ENCODE measurements around the gene CCDC178.
"Not testable (repeated sequence)": the region's sequence is repeated elsewhere in the genome, so short reads cannot be mapped to it uniquely, and the experiment has no call there.

Gene CCDC178

DNA sequence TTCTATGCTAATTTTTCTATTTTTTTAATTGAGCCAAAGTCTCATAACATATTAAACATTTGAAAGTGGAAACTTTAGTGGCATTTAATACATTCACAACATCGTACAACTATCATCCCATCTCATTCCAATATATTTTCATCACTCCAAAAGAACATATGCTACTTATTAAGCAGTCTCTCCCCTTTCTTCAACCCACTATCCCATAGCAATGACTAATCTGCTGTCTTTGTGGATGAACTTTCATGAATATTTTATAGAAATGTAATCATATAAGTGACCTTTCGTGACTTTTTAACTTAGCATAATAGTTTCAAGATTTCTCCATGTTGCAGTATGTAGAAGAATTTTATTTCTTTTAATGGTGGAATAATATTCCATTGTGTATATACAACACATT lies 90.3 kb downstream of the CCDC178 start:
- Histone ChIP-seq H3K9ac (ENCODE audit: low read length) (no peak overlapping the region), H3K79me1 (ENCODE audit: low read length) (no peaks in the 10 kb centered on the region)

DNA sequence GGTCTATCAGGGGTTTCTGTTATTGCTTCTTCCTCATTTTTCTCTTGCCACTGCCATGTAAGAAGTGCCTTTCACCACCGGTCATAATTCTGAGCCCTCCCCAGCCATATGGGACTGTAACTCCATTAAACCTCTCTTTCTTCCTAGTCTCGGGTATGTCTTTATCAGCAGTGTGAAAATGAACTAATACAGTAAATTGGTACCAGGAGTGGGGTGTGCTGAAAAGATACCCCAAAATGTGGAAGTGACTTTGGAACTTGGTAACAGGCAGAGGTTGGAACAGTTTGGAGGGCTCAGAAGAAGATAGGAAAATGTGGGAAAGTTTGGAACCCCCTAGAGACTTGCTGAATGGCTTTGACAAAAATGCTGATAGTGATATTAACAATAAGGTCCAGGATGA lies 100.8 kb downstream of the CCDC178 start:
- H3K4me3 ChIP-seq (ENCODE audit: low read length); H3K27me3 ChIP-seq (ENCODE audit: insufficient read depth, low read length, poor library complexity); H3K23ac ChIP-seq (ENCODE audit: low read length); H4K8ac ChIP-seq (ENCODE audit: low read depth, low read length); H3K79me1 ChIP-seq (ENCODE audit: low read length); H3K4me1 ChIP-seq (ENCODE audit: control insufficient read depth, low read depth, low read length); H2BK5ac ChIP-seq (ENCODE audit: low read length); H4K5ac ChIP-seq (ENCODE audit: low read length); H3K9ac ChIP-seq (ENCODE audit: low read length); H3K27ac ChIP-seq (ENCODE audit: low read depth, low read length); H3K4me2 ChIP-seq (ENCODE audit: low read length); H3K18ac ChIP-seq (ENCODE audit: low read length); H3K56ac ChIP-seq (ENCODE audit: low read length); H2AK5ac ChIP-seq (ENCODE audit: low read length); H3K36me3 ChIP-seq (ENCODE audit: control insufficient read depth, insufficient read depth, low read length); H3K4ac ChIP-seq (ENCODE audit: low read depth, low read length); DNase-seq; H2BK120ac ChIP-seq (ENCODE audit: low read depth, low read length); H3K79me2 ChIP-seq (ENCODE audit: control insufficient read depth, insufficient read depth, low read length); H2BK15ac ChIP-seq (replicated peaks; ENCODE audit: low read depth): not testable (repeated sequence)
- no CpG with 5 or more reads among the region's 2 CpGs for WGBS (ENCODE audit: extremely low coverage, insufficient coverage, low lambda C conversion rate)

More for the DNA sequence above, 90.3 kb downstream of the CCDC178 start:
- Histone ChIP-seq H3K23ac (ENCODE audit: low read length) (no peak overlapping the region), H3K36me3 (ENCODE audit: control insufficient read depth, insufficient read depth, low read length) (no peaks in the 10 kb centered on the region), H2BK15ac (replicated peaks; ENCODE audit: low read depth) (no peak overlapping the region), H3K4me1 (ENCODE audit: control insufficient read depth, low read depth, low read length) (no peaks in the 10 kb centered on the region), H3K27ac (ENCODE audit: low read depth, low read length) (no peak overlapping the region), H4K5ac (ENCODE audit: low read length) (no peak overlapping the region), H3K27me3 (ENCODE audit: insufficient read depth, low read length, poor library complexity) (no peaks in the 10 kb centered on the region), H2AK5ac (ENCODE audit: low read length) (no peak overlapping the region), H3K4me2 (ENCODE audit: low read length) (no peak overlapping the region), H2BK120ac (ENCODE audit: low read depth, low read length) (no peak overlapping the region), H4K8ac (ENCODE audit: low read depth, low read length) (no peak overlapping the region), H3K4me3 (ENCODE audit: low read length) (no peak overlapping the region), H3K4ac (ENCODE audit: low read depth, low read length) (no peak overlapping the region), H3K79me2 (ENCODE audit: control insufficient read depth, insufficient read depth, low read length) (no peaks in the 10 kb centered on the region), H3K18ac (ENCODE audit: low read length) (no peak overlapping the region), H3K56ac (ENCODE audit: low read length) (no peak overlapping the region), H2BK5ac (ENCODE audit: low read length) (no peak overlapping the region)
- WGBS (ENCODE audit: extremely low coverage, insufficient coverage, low lambda C conversion rate) = 100% methylated on average over 1 of the region's 2 CpGs
- DNase-seq = no peak

- H3K36me3 ChIP-seq (ENCODE audit: control insufficient read depth, insufficient read depth, low read length) = no peaks in the 10 kb centered on the region
- no peak overlapping the region for H3K4me2 ChIP-seq (ENCODE audit: low read length)
- no peak overlapping the region for H2AK5ac ChIP-seq (ENCODE audit: low read length)
- H3K18ac ChIP-seq (ENCODE audit: low read length) = no peak overlapping the region
- H3K23ac ChIP-seq (ENCODE audit: low read length) = no peak overlapping the region
- H4K8ac ChIP-seq (ENCODE audit: low read depth, low read length) = no peak overlapping the region
- no CpG with 5 or more reads among the region's 3 CpGs for WGBS (ENCODE audit: extremely low coverage, insufficient coverage, low lambda C conversion rate)
- no peaks in the 10 kb centered on the region for H3K4me1 ChIP-seq (ENCODE audit: control insufficient read depth, low read depth, low read length)
- H3K79me1 ChIP-seq (ENCODE audit: low read length) = no peaks in the 10 kb centered on the region
- no peak overlapping the region for H3K4ac ChIP-seq (ENCODE audit: low read depth, low read length)
- H3K27me3 ChIP-seq (ENCODE audit: insufficient read depth, low read length, poor library complexity) = no peaks in the 10 kb centered on the region
- no peak overlapping the region for H2BK120ac ChIP-seq (ENCODE audit: low read depth, low read length)
- H2BK15ac ChIP-seq (replicated peaks; ENCODE audit: low read depth) = no peak overlapping the region
- H2BK5ac ChIP-seq (ENCODE audit: low read length) = no peak overlapping the region
- H3K27ac ChIP-seq (ENCODE audit: low read depth, low read length) = no peak overlapping the region
- no peaks in the 10 kb centered on the region for H3K79me2 ChIP-seq (ENCODE audit: control insufficient read depth, insufficient read depth, low read length)
- H3K9ac ChIP-seq (ENCODE audit: low read length) = no peak overlapping the region
- DNase-seq = no peak
- H4K5ac ChIP-seq (ENCODE audit: low read length) = no peak overlapping the region
- H3K4me3 ChIP-seq (ENCODE audit: low read length) = no peak overlapping the region
- H3K56ac ChIP-seq (ENCODE audit: low read length) = no peak overlapping the region
Observed at GRCh38 chr18:33334781-33335180, 105.7 kb downstream of the CCDC178 start.

- Histone ChIP-seq H3K9ac (ENCODE audit: low read length) (no peak overlapping the region), H3K4ac (ENCODE audit: low read depth, low read length) (no peak overlapping the region), H3K4me1 (ENCODE audit: control insufficient read depth, low read depth, low read length) (no peaks in the 10 kb centered on the region)
Observed at GRCh38 chr18:33330711-33331110, 109.8 kb downstream of the CCDC178 start.

DNA sequence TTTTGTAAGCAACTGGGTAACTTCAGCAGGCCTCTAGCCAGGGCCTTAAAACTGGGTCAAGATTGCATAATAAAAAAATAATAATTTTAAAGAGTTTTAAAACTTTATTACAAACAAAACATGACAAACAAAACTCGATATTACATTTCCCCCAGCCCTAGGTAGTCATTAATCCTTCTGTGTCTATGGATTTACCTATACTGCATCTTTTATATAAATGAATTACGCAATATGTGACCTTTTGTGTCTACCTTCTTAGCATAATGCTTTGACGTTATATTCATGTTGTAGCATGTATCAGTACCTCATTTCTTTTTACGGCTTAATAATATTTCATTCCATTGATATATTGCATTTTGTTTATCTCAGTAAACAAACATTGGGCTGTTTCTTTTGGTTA lies 113.5 kb downstream of the CCDC178 start:
- H2AK5ac ChIP-seq (ENCODE audit: low read length) = no peak overlapping the region
- no peak overlapping the region for H3K18ac ChIP-seq (ENCODE audit: low read length)
- no peak overlapping the region for H2BK15ac ChIP-seq (replicated peaks; ENCODE audit: low read depth)
- H3K27ac ChIP-seq (ENCODE audit: low read depth, low read length) = no peak overlapping the region
- no peak overlapping the region for H3K4me2 ChIP-seq (ENCODE audit: low read length)
- no peak overlapping the region for H4K5ac ChIP-seq (ENCODE audit: low read length)
- H2BK120ac ChIP-seq (ENCODE audit: low read depth, low read length) = no peak overlapping the region
- no peak overlapping the region for H4K8ac ChIP-seq (ENCODE audit: low read depth, low read length)
- H3K79me2 ChIP-seq (ENCODE audit: control insufficient read depth, insufficient read depth, low read length) = no peaks in the 10 kb centered on the region
- no peak overlapping the region for H3K9ac ChIP-seq (ENCODE audit: low read length)
- DNase-seq = no peak
- no peak overlapping the region for H3K4ac ChIP-seq (ENCODE audit: low read depth, low read length)
- no peaks in the 10 kb centered on the region for H3K4me1 ChIP-seq (ENCODE audit: control insufficient read depth, low read depth, low read length)
- H3K4me3 ChIP-seq (ENCODE audit: low read length) = no peak overlapping the region
- H3K79me1 ChIP-seq (ENCODE audit: low read length) = no peaks in the 10 kb centered on the region
- H3K23ac ChIP-seq (ENCODE audit: low read length) = no peak overlapping the region
- no peak overlapping the region for H3K56ac ChIP-seq (ENCODE audit: low read length)
- no CpG with 5 or more reads among the region's 4 CpGs for WGBS (ENCODE audit: extremely low coverage, insufficient coverage, low lambda C conversion rate)
- H3K27me3 ChIP-seq (ENCODE audit: insufficient read depth, low read length, poor library complexity) = no peaks in the 10 kb centered on the region
- H3K36me3 ChIP-seq (ENCODE audit: control insufficient read depth, insufficient read depth, low read length) = no peaks in the 10 kb centered on the region
- H2BK5ac ChIP-seq (ENCODE audit: low read length) = no peak overlapping the region

More at GRCh38 chr18:33330711-33331110, 109.8 kb downstream of the CCDC178 start:
- H2BK15ac ChIP-seq (replicated peaks; ENCODE audit: low read depth) = no peak overlapping the region
- DNase-seq = no peak
- WGBS (ENCODE audit: extremely low coverage, insufficient coverage, low lambda C conversion rate) = no CpG with 5 or more reads among the region's 1 CpG
- H3K56ac ChIP-seq (ENCODE audit: low read length) = no peak overlapping the region
- no peaks in the 10 kb centered on the region for H3K36me3 ChIP-seq (ENCODE audit: control insufficient read depth, insufficient read depth, low read length)
- H3K27me3 ChIP-seq (ENCODE audit: insufficient read depth, low read length, poor library complexity) = no peaks in the 10 kb centered on the region
- H3K27ac ChIP-seq (ENCODE audit: low read depth, low read length) = no peak overlapping the region
- H3K79me1 ChIP-seq (ENCODE audit: low read length) = no peaks in the 10 kb centered on the region
- H3K18ac ChIP-seq (ENCODE audit: low read length) = no peak overlapping the region
- no peaks in the 10 kb centered on the region for H3K79me2 ChIP-seq (ENCODE audit: control insufficient read depth, insufficient read depth, low read length)
- no peak overlapping the region for H3K4me3 ChIP-seq (ENCODE audit: low read length)
- H4K8ac ChIP-seq (ENCODE audit: low read depth, low read length) = no peak overlapping the region
- H3K23ac ChIP-seq (ENCODE audit: low read length) = no peak overlapping the region
- no peak overlapping the region for H2AK5ac ChIP-seq (ENCODE audit: low read length)
- no peak overlapping the region for H4K5ac ChIP-seq (ENCODE audit: low read length)
- H2BK120ac ChIP-seq (ENCODE audit: low read depth, low read length) = no peak overlapping the region
- no peak overlapping the region for H3K4me2 ChIP-seq (ENCODE audit: low read length)
- H2BK5ac ChIP-seq (ENCODE audit: low read length) = no peak overlapping the region

DNA sequence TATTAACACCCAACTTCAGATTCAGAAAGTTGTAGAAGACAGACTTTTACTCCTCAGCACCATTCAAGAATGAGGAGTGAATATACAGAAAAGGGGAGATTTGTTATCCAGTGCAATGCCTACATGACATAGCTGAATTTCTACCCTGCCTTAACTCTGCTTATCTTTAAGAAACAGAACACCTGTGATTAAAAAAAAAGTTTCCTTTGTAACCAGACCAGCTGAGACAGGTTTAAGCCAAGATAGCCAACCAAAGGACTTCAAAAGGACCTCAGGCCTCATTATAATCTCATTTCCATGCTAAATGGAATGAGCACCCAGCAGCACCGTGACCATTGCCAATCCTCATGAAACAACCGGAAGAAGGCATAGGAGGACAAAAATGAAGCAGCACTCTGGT lies 122.9 kb downstream of the CCDC178 start:
- no peak overlapping the region for H3K4me3 ChIP-seq (ENCODE audit: low read length)
- no peak overlapping the region for H3K18ac ChIP-seq (ENCODE audit: low read length)
- H3K4me2 ChIP-seq (ENCODE audit: low read length) = no peak overlapping the region
- H4K5ac ChIP-seq (ENCODE audit: low read length) = no peak overlapping the region
- H3K4me1 ChIP-seq (ENCODE audit: control insufficient read depth, low read depth, low read length) = no peaks in the 10 kb centered on the region
- H3K79me2 ChIP-seq (ENCODE audit: control insufficient read depth, insufficient read depth, low read length) = no peaks in the 10 kb centered on the region
- H3K36me3 ChIP-seq (ENCODE audit: control insufficient read depth, insufficient read depth, low read length) = no peaks in the 10 kb centered on the region
- no CpG with 5 or more reads among the region's 2 CpGs for WGBS (ENCODE audit: extremely low coverage, insufficient coverage, low lambda C conversion rate)
- H4K8ac ChIP-seq (ENCODE audit: low read depth, low read length) = no peak overlapping the region
- H2AK5ac ChIP-seq (ENCODE audit: low read length) = no peak overlapping the region
- H3K23ac ChIP-seq (ENCODE audit: low read length) = no peak overlapping the region
- DNase-seq = no peak
- H2BK120ac ChIP-seq (ENCODE audit: low read depth, low read length) = no peak overlapping the region
- no peak overlapping the region for H3K9ac ChIP-seq (ENCODE audit: low read length)
- H3K4ac ChIP-seq (ENCODE audit: low read depth, low read length) = no peak overlapping the region
- no peaks in the 10 kb centered on the region for H3K79me1 ChIP-seq (ENCODE audit: low read length)
- H2BK5ac ChIP-seq (ENCODE audit: low read length) = no peak overlapping the region
- H3K56ac ChIP-seq (ENCODE audit: low read length) = no peak overlapping the region
- no peak overlapping the region for H2BK15ac ChIP-seq (replicated peaks; ENCODE audit: low read depth)
- H3K27me3 ChIP-seq (ENCODE audit: insufficient read depth, low read length, poor library complexity) = no peaks in the 10 kb centered on the region
- H3K27ac ChIP-seq (ENCODE audit: low read depth, low read length) = no peak overlapping the region
